Skeletal muscle satellite cell (primary cell): ENCODE measurements around the gene TRAF6.
A peak's percentile ranks its signal among the peaks of the same experiment; 100 is the strongest.
"Not testable (repeated sequence)": the region's sequence is repeated elsewhere in the genome, so short reads cannot be mapped to it uniquely, and the experiment has no call there.

Experiments
- H3K27me3 ChIP-seq: 2 replicates; pipeline ENCODE4 v1.7.0; 2013; ENCODE audit warnings: low read length; ENCODE audit not compliant: control insufficient read depth, insufficient read depth
- H3K36me3 ChIP-seq: 2 replicates; pipeline ENCODE4 v1.7.0; 2013; ENCODE audit warnings: mild to moderate bottlenecking, control low read depth, low read length; ENCODE audit not compliant: insufficient read depth
- H3K4me1 ChIP-seq: 2 replicates; pipeline ENCODE4 v1.7.0; 2013; ENCODE audit warnings: low read length; ENCODE audit not compliant: control insufficient read depth, insufficient read depth
- H3K4me2 ChIP-seq: 2 replicates; pipeline ENCODE4 v1.7.0; 2013; ENCODE audit warnings: mild to moderate bottlenecking, low read length
- H3K4me3 ChIP-seq: 2 replicates; pipeline ENCODE4 v1.7.0; 2013; ENCODE audit warnings: low read length
- H3K9ac ChIP-seq: 2 replicates; pipeline ENCODE4 v1.7.0; 2013; ENCODE audit warnings: mild to moderate bottlenecking, low read depth, low read length, moderate library complexity
- H3K9me3 ChIP-seq: replicated peaks from 2 replicates; pipeline ENCODE4 v1.7.0; 2013; ENCODE audit warnings: mild to moderate bottlenecking, control low read depth, low read length

The TRAF6 gene

GRCh38 chr11:36490026-36490806, 19.9 kb downstream of the TRAF6 start:
- H3K9ac ChIP-seq = no peak overlapping the region
- H3K4me1 ChIP-seq = peaks cover 9% of the 10 kb centered on the region
- no peak overlapping the region for H3K4me3 ChIP-seq
- peaks cover 66% of the 10 kb centered on the region for H3K36me3 ChIP-seq
- H3K4me2 ChIP-seq = no peak overlapping the region
- H3K9me3 ChIP-seq = no peaks in the 10 kb centered on the region
- H3K27me3 ChIP-seq = no peaks in the 10 kb centered on the region

DNA sequence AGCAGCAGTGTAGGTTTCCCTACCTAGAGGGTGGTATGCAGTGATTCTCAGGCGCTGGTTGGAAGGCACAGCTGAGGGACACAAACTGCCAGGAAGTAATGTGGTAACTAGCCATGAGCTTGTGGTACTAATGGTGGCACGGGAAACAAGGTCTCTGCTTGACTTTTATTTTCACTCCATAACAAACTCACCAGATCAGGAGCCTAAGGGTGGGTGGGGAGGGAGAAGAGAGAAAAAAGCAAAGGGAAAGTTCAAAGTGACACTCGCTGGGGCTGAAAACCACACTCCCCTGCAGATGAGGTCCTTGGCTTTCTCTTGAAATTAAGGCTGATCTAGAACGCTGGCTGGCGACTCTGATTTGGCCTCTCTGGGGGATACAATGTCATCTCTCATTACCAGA, 22.0 kb downstream of the TRAF6 start:
- no peaks in the 10 kb centered on the region for H3K27me3 ChIP-seq
- no peak overlapping the region for H3K4me2 ChIP-seq
- H3K4me1 ChIP-seq = peaks cover 9% of the 10 kb centered on the region
- peaks cover 69% of the 10 kb centered on the region for H3K36me3 ChIP-seq
- H3K4me3 ChIP-seq = no peak overlapping the region
- H3K9ac ChIP-seq = no peak overlapping the region
- H3K9me3 ChIP-seq = no peaks in the 10 kb centered on the region

DNA sequence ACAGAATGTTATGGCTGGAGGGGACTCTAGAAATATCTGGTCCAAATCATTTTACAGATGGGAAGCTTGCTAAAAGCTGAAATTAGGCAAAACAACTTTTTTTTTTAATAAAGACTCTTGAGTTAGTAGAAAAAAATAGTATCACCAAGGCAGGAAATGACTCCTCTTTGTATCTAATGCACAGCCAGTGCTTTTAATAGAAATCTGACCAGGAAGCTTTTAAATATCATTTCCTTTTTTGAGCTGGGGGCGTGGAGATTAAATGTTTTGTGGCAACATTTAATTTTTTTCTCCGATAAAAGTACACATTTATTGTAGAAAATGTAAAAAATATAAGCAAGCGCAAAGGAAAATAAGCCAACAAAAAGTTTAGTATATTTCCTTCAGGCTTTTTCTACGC, 22.5 kb downstream of the TRAF6 start:
- Histone ChIP-seq H3K4me2 (no peak overlapping the region), H3K4me1 (peaks cover 9% of the 10 kb centered on the region), H3K36me3 (peaks cover 68% of the 10 kb centered on the region), H3K9me3 (no peaks in the 10 kb centered on the region), H3K9ac (peak overlapping the region; percentile 48), H3K4me3 (no peak overlapping the region), H3K27me3 (no peaks in the 10 kb centered on the region)

DNA sequence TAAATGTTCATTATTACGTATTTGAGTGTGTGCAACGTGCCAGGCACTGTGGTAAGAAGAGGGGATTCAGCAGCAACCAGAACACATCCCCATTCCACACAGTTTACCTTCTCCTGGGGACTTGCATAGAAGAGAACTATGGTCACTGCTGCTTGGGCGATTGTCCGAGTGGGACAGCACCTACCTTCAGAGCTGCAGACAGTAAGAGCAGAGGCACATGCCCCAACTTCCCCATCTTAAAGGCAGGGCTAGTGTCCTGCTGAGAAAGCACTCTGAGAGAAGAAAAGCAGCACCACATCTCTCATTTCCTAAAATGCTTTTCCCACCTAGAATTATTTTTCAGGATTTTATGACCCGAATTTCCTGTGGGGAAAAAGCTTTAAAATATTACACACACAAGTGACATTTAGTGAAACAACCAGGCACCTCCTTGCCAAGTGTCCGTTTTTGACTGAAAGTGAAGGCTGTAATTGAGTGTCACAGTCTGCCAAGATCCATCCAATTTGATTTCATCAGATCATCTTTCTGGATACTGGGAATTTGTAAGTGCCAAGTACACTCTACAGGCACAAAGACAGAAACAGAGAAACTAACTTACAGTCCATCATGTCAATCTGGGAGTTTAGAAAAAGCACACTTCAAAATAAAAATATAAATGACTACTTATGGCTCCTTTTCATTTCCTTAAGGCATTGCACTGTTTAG, 24.6 kb downstream of the TRAF6 start:
- Histone ChIP-seq H3K27me3 (no peaks in the 10 kb centered on the region), H3K4me3 (no peak overlapping the region), H3K9me3 (no peaks in the 10 kb centered on the region), H3K4me1 (peaks cover 9% of the 10 kb centered on the region), H3K4me2 (no peak overlapping the region), H3K9ac (no peak overlapping the region), H3K36me3 (peaks cover 49% of the 10 kb centered on the region)

GRCh38 chr11:36483042-36483441, 27.0 kb downstream of the TRAF6 start:
- H3K9ac ChIP-seq, H3K9me3 ChIP-seq, H3K4me1 ChIP-seq, H3K4me2 ChIP-seq, H3K27me3 ChIP-seq, H3K4me3 ChIP-seq: not testable (repeated sequence)
- H3K36me3 ChIP-seq = peaks cover 30% of the 10 kb centered on the region

DNA sequence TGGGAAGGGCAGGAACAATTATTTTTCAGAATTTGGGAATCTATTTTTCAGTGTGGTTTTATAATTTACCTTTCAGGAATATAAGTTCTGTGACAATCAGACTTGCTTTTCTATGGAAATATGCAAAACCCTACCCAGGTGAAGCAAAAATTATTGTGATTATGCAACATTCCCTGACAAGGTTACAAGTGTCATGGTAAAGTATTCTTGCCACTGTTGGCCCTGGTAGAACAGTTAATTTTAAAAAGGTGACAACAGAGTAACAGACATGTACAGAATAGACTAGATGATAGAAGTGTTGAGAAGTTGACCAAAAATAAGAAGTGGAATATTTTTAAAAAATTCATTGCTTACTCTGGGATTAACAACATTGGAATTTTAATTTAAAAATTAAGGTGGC, 29.2 kb downstream of the TRAF6 start:
- Histone ChIP-seq H3K4me1 (no peaks in the 10 kb centered on the region), H3K27me3 (no peaks in the 10 kb centered on the region), H3K4me2 (no peak overlapping the region), H3K9ac (no peak overlapping the region), H3K9me3 (no peaks in the 10 kb centered on the region), H3K36me3 (peaks cover 21% of the 10 kb centered on the region), H3K4me3 (no peak overlapping the region)

GRCh38 chr11:36478700-36479329, 31.3 kb downstream of the TRAF6 start:
- no peak overlapping the region for H3K4me2 ChIP-seq
- H3K4me3 ChIP-seq = no peak overlapping the region
- H3K36me3 ChIP-seq = peaks cover 3% of the 10 kb centered on the region

GRCh38 chr11:36475192-36475591, 34.9 kb downstream of the TRAF6 start:
- H3K27me3 ChIP-seq = no peaks in the 10 kb centered on the region
- H3K9me3 ChIP-seq = no peaks in the 10 kb centered on the region
- H3K36me3 ChIP-seq = no peaks in the 10 kb centered on the region
- no peak overlapping the region for H3K4me3 ChIP-seq
- H3K4me2 ChIP-seq = no peak overlapping the region
- H3K4me1 ChIP-seq = peaks cover 6% of the 10 kb centered on the region
- no peak overlapping the region for H3K9ac ChIP-seq

More at GRCh38 chr11:36478700-36479329, 31.3 kb downstream of the TRAF6 start:
- H3K9me3 ChIP-seq = no peaks in the 10 kb centered on the region
- no peak overlapping the region for H3K9ac ChIP-seq
- H3K27me3 ChIP-seq = no peaks in the 10 kb centered on the region
- H3K4me1 ChIP-seq = no peaks in the 10 kb centered on the region

GRCh38 chr11:36471577-36471976, 38.5 kb downstream of the TRAF6 start:
- H3K4me2 ChIP-seq = no peak overlapping the region
- no peak overlapping the region for H3K9ac ChIP-seq
- no peaks in the 10 kb centered on the region for H3K36me3 ChIP-seq
- H3K27me3 ChIP-seq = no peaks in the 10 kb centered on the region
- H3K4me3 ChIP-seq = no peak overlapping the region
- H3K4me1 ChIP-seq = peaks cover 21% of the 10 kb centered on the region
- no peaks in the 10 kb centered on the region for H3K9me3 ChIP-seq

- Histone ChIP-seq H3K9me3 (no peaks in the 10 kb centered on the region), H3K4me2 (peak overlapping the region; percentile 42), H3K4me1 (peaks cover 21% of the 10 kb centered on the region), H3K36me3 (no peaks in the 10 kb centered on the region), H3K27me3 (no peaks in the 10 kb centered on the region), H3K9ac (no peak overlapping the region), H3K4me3 (no peak overlapping the region)
Measured at GRCh38 chr11:36469881-36470802, 39.9 kb downstream of the TRAF6 start.

GRCh38 chr11:36469063-36469462, 41.0 kb downstream of the TRAF6 start:
- Histone ChIP-seq H3K27me3 (no peaks in the 10 kb centered on the region), H3K4me3 (no peak overlapping the region), H3K36me3 (no peaks in the 10 kb centered on the region), H3K9ac (no peak overlapping the region), H3K4me1 (peaks cover 22% of the 10 kb centered on the region), H3K9me3 (no peaks in the 10 kb centered on the region), H3K4me2 (no peak overlapping the region)
